Activated CD8-positive, alpha-beta memory T cell treated with anti-CD3 and anti-CD28 coated beads for 24 hours (primary cell): Measurements from ENCODE around the gene SH2D3A.
"Not testable (repeated sequence)": the region's sequence is repeated elsewhere in the genome, so short reads cannot be mapped to it uniquely, and the experiment has no call there.

Experiments
- DNase-seq: peaks from one replicate; pipeline ENCODE4 v3.0.0-alpha.2; 2020

The SH2D3A gene

GRCh38 chr19:6754653-6755463 is 12.4 kb downstream of the SH2D3A start:
- no peak for DNase-seq

GRCh38 chr19:6754136-6754535 is 13.1 kb downstream of the SH2D3A start:
- no peak for DNase-seq

GRCh38 chr19:6753178-6754031 is 13.8 kb downstream of the SH2D3A start:
- peak; percentile 91 for DNase-seq

- DNase-seq: no peak
Measured at GRCh38 chr19:6752256-6753177, 14.7 kb downstream of the SH2D3A start.

- no peak for DNase-seq
Measured at GRCh38 chr19:6751189-6751588, 16.0 kb downstream of the SH2D3A start.

- no peak for DNase-seq
Measured at GRCh38 chr19:6750062-6750461, 17.2 kb downstream of the SH2D3A start.

GRCh38 chr19:6748543-6748942 is 18.7 kb downstream of the SH2D3A start:
- not testable (repeated sequence) for DNase-seq

GRCh38 chr19:6745965-6746364 is 21.3 kb downstream of the SH2D3A start:
- no peak for DNase-seq

- no peak for DNase-seq
Measured at GRCh38 chr19:6744381-6745301, 22.6 kb downstream of the SH2D3A start.

GRCh38 chr19:6743714-6744380 is 23.4 kb downstream of the SH2D3A start:
- DNase-seq: no peak

- DNase-seq: no peak
Measured at GRCh38 chr19:6743066-6743465, 24.2 kb downstream of the SH2D3A start.

- peak; percentile 67 for DNase-seq
Measured at GRCh38 chr19:6740589-6741343, 26.5 kb downstream of the SH2D3A start.

- peak; percentile 74 for DNase-seq
Measured at GRCh38 chr19:6739883-6740588, 27.2 kb downstream of the SH2D3A start.

- DNase-seq: peak; percentile 93
Measured at GRCh38 chr19:6739390-6739882, 27.8 kb downstream of the SH2D3A start, which contains the start of gene TRIP10. Gene TRIP10 (plus strand): TSS chr19:6739680. CDS start chr19:6739762, 82 bp downstream.

GRCh38 chr19:6738787-6739389 is 28.3 kb downstream of the SH2D3A start:
- no peak for DNase-seq

- peak; percentile 88 for DNase-seq
Measured at GRCh38 chr19:6737873-6738786, 29.1 kb downstream of the SH2D3A start.

GRCh38 chr19:6737284-6737872 is 29.9 kb downstream of the SH2D3A start, which contains the start of gene GPR108:
Gene GPR108 (minus strand): TSS chr19:6737580. CDS start chr19:6737576, 4 bp downstream.
- peak; percentile 99 for DNase-seq
